Activated CD4-positive, alpha-beta T cell treated with anti-CD3 and anti-CD28 coated beads, Interleukin-2, amount 10 ng/mL, durations not matched to agents 7 days and 5 days (primary cell): ENCODE measurements around the gene SLC7A7. TPM values are rescaled to one million over a fixed set of nuclear protein-coding genes. Genes with fewer than 3 reads are reported as not detected.
"Not testable (repeated sequence)": the region's sequence is repeated elsewhere in the genome, so short reads cannot be mapped to it uniquely, and the experiment has no call there.

Experiments used
- CTCF ChIA-PET: fragments of 350-600 bp; sonication (Branson Sonifier 250); formaldehyde crosslinking; loops from one replicate; lab custom pipeline; 2021; ENCODE audit warnings: antibody characterized with exemption; lab: Charles Lee
- POLR2A ChIA-PET: fragments of 350-600 bp; sonication (Branson Sonifier 250); formaldehyde crosslinking; loops from one replicate; lab custom pipeline; 2021; ENCODE audit warnings: antibody characterized with exemption; lab: Charles Lee
- DNase-seq: peaks from one replicate; pipeline ENCODE4 v3.0.0-alpha.2; 2020
- H3K27ac Mint-ChIP-seq: one replicate; pipeline ENCODE4 v1.8.0; 2021; ENCODE audit warnings: mild to moderate bottlenecking, moderate library complexity, mixed read lengths
- H3K27me3 Mint-ChIP-seq: one replicate; pipeline ENCODE4 v1.8.0; 2021; ENCODE audit warnings: mixed read lengths
- H3K36me3 Mint-ChIP-seq: one replicate; pipeline ENCODE4 v1.8.0; 2021; ENCODE audit warnings: low read depth, mixed read lengths
- H3K4me1 Mint-ChIP-seq: one replicate; pipeline ENCODE4 v1.8.0; 2021; ENCODE audit warnings: mixed read lengths
- H3K4me3 Mint-ChIP-seq: one replicate; pipeline ENCODE4 v1.8.0; 2021; ENCODE audit warnings: mild to moderate bottlenecking, moderate library complexity, mixed read lengths
- H3K9me3 Mint-ChIP-seq: one replicate; pipeline ENCODE4 v1.8.0; 2021; ENCODE audit warnings: mixed read lengths
- total RNA-seq, 2 experiments: library from RNA; stranded (reverse); gene quantifications; one replicate each; pipeline ENCODE4 v1.2.3, GENCODE V29; 2021

SLC7A7 gene
- total RNA-seq, 2 experiments from 2014 or later: 0.25 to 0.69 TPM

DNA sequence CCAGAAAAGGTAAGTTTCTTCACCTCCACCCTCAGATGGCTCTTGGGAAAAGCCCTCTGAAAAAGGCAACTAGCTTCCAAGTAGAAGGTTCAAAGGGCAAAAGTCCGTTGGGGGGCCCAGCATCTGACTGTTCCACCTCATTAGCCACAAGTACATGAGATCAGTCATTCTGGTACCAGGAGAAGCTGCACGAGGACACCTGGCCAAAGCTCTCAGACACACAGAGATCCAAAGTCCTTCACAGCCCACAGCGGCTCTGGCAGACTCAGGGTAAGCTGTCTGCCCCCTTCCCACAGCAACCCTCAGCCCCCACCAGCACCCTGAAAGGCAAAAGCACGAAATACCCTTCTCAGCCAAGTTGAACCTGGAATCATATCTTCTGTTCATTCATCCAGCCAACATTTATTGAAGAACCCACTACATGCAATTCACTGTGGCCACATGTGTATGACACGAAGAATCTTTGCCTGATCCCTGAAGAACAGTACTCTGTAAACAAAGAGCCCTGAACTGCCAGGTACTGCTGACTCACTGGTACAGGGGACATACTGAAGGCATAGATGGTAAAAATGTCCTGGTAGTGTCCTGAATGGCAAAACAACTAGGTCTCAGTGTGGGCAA is 19.0 kb downstream of the SLC7A7 start:
- Mint-ChIP-seq H3K4me1 (no peaks in the 10 kb centered on the region), H3K4me3 (no peak overlapping the region), H3K36me3 (no peaks in the 10 kb centered on the region), H3K27ac (no peak overlapping the region), H3K9me3 (no peaks in the 10 kb centered on the region), H3K27me3 (peaks cover 18% of the 10 kb centered on the region)
- DNase-seq: no peak
- CTCF ChIA-PET: interaction anchor here (1.2 to 2.6 kb wide), 2 partner anchors 11 to 226 kb away, joined by 3 to 10 read pairs; no protein-coding TSS in a partner anchor
- POLR2A ChIA-PET: no interaction called here

DNA sequence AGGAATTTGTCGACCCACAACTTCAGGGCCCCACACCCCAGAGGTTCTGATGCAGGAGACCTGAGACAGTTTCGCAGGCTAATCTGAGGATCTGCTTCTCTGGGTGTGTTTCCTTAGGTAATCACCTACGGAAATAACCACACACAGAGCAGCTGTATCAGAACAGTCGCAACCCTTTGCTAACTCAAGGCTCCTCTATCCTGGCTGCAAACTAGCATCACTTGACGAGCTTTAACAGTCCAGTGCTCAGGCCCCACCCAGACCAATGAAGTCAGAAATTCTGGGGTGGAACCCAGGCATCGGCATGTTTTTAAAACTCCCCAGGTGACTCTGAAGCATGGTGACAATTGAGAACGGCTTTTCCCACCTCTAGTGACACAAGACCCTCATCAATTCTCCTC is 20.7 kb downstream of the SLC7A7 start:
- POLR2A ChIA-PET: no interaction called here
- CTCF ChIA-PET: interaction anchor here (0.5 to 1.2 kb wide), 2 partner anchors 19 to 807 kb away, joined by 3 to 4 read pairs; no protein-coding TSS in a partner anchor
- H3K4me3 Mint-ChIP-seq: no peak overlapping the region
- no peak overlapping the region for H3K27ac Mint-ChIP-seq
- H3K36me3 Mint-ChIP-seq: no peaks in the 10 kb centered on the region
- no peaks in the 10 kb centered on the region for H3K9me3 Mint-ChIP-seq
- peaks cover 4% of the 10 kb centered on the region for H3K4me1 Mint-ChIP-seq
- H3K27me3 Mint-ChIP-seq: peaks cover 13% of the 10 kb centered on the region
- no peak for DNase-seq

DNA sequence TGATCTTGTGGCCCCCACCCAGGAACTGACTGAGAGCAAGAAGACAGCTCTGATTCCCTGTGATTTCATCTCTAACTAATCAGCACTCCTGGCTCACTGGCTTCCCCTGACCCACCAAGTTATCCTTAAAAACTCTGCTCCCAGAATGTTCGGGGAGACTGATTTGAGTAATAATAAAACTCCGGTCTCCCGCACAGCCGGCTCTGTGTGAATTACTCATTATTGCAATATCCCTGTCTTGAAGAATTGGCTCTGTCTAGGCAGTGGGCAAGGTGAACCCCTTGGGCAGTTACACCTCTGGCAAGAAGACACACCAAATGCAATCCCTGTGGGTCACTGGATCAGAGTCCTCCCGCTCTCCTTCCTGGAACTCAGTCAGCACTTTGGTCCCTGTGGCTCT is 21.3 kb downstream of the SLC7A7 start:
- H3K4me3 Mint-ChIP-seq: no peak overlapping the region
- H3K4me1 Mint-ChIP-seq: peaks cover 4% of the 10 kb centered on the region
- DNase-seq: no peak
- H3K36me3 Mint-ChIP-seq: no peaks in the 10 kb centered on the region
- no peaks in the 10 kb centered on the region for H3K9me3 Mint-ChIP-seq
- CTCF ChIA-PET: interaction anchor here (0.5 to 1.2 kb wide), 3 partner anchors 27 to 806 kb away, joined by 3 to 4 read pairs (median 3); partner anchors contain the start of gene OXA1L
- H3K27ac Mint-ChIP-seq: no peak overlapping the region
- POLR2A ChIA-PET: no interaction called here
- peaks cover 11% of the 10 kb centered on the region for H3K27me3 Mint-ChIP-seq

DNA sequence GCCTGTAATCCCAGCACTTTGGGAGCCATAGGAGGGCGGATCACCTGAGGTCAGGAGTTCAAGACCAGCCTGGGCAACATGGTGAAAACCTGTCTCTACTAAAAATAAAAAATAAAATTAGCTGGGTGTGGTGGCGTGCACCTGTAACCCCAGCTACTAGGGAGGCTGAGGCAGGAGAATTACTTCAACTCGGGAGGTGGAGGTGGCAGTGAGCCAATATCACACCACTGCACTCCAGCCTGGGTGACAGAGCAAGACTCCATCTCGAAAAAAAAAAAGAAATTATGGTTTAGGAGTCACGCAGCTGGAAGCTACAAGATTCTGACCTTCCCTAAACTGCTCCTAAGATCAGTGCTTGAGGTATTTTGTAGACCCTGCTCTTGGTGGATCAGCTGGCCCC is 21.7 kb downstream of the SLC7A7 start:
- H3K9me3 Mint-ChIP-seq, H3K4me3 Mint-ChIP-seq, H3K27ac Mint-ChIP-seq, H3K27me3 Mint-ChIP-seq, POLR2A ChIA-PET, H3K4me1 Mint-ChIP-seq, DNase-seq, H3K36me3 Mint-ChIP-seq: not testable (repeated sequence)
- CTCF ChIA-PET: interaction anchor here (0.6 to 1.2 kb wide), 3 partner anchors 27 to 1663 kb away, joined by 3 read pairs; partner anchors contain the start of gene OXA1L

DNA sequence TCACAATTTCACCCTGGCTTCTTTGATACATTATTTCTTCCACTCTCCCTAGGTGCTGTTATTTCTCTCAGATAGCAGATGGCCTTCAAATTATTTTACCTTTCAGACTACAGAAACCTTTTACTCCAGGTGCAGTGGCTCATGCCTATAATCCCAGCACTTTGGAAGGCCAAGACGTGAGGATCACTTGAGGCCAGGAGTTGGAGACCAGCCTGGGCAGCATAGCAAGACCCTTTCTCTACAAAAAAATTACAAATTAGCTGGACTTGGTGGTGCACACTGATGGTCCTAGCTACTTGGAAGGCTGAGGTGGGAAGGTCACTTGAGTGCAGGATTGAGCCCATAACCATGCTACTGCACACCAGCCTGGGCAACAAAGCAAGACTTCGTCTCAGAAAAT is 23.1 kb downstream of the SLC7A7 start:
- Mint-ChIP-seq H3K4me3 (no peak overlapping the region), H3K4me1 (peaks cover 4% of the 10 kb centered on the region), H3K27me3 (peaks cover 2% of the 10 kb centered on the region), H3K9me3 (no peaks in the 10 kb centered on the region), H3K27ac (no peak overlapping the region), H3K36me3 (no peaks in the 10 kb centered on the region)
- DNase-seq: no peak
- CTCF ChIA-PET: no interaction called here
- POLR2A ChIA-PET: no interaction called here

DNA sequence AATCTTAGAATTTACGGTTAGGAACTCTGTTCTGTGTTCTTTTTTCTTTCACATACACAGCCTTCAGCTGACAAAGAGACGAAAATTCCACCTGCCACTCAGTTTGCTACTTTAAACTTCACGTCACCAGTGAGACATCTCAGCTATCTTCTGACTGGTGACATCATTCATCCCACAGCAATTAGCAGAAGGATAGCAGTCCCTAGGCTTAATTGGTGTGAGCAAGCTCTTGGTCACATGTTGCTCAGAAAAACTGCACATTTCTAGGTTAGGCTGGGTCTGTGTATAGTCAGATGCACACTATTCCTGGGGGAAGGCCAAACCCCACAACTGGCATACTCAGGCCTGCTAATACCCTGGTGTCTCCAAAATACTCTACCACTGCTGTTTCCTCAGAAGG is 23.9 kb downstream of the SLC7A7 start:
- no peak overlapping the region for H3K27ac Mint-ChIP-seq
- CTCF ChIA-PET: no interaction called here
- peaks cover 4% of the 10 kb centered on the region for H3K4me1 Mint-ChIP-seq
- no peaks in the 10 kb centered on the region for H3K9me3 Mint-ChIP-seq
- POLR2A ChIA-PET: no interaction called here
- no peaks in the 10 kb centered on the region for H3K36me3 Mint-ChIP-seq
- DNase-seq: no peak
- H3K27me3 Mint-ChIP-seq: peaks cover 2% of the 10 kb centered on the region
- no peak overlapping the region for H3K4me3 Mint-ChIP-seq

DNA sequence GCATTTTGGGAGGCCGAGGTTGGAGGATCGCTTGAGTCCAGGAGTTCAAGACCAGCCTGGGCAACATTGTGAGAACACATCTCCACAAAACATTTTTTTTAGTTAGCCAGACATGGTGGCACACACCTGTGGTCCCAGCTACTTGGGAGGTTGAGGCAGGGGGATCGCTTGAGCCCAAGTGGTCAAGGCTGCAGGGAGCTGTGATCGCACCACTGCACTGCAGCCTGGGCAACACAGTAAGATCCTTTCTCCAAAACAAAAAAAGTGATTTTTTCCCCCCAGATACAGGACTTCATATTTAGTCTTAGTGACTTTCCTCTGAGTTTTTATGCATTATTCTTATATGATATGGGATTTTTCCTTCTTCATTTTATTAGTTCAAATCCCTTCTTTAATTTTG is 28.6 kb downstream of the SLC7A7 start:
- ChIA-PET POLR2A (no interaction called here), CTCF (no interaction called here)
- Mint-ChIP-seq H3K27me3 (no peaks in the 10 kb centered on the region), H3K4me1 (peaks cover 4% of the 10 kb centered on the region), H3K27ac (no peak overlapping the region), H3K9me3 (no peaks in the 10 kb centered on the region), H3K4me3 (no peak overlapping the region), H3K36me3 (no peaks in the 10 kb centered on the region)
- no peak for DNase-seq

DNA sequence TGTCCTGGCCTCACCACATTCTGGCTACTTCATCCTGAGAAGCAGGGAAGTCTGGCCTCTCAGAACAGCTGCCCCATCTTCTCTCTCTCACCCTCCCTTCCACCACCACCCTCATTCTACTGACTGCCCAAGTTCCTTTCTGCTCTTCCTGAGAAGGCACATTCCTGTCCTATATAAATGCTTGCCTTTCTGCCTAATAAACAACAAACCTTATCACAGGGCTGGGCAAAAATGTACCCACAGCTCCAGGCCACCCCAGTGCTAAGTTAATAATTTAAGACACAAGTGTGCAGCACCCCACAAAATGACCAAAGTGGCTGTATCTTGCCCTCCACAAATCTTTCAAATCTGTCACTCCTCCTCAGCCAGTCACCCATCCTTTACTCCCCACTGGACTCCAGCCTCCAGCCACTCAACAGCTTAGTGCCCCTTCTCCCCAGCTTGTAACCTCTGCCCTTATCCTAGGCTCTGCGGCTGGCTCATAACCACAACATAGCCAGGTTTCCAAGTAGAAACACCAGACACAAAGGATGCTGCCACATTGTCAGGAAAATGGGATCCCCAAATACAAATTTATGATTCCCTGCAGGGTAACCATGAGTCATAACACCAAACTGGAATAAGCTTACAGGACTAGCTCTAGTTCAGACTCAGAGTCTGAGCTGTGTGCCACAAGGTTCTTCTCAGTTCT is 33.8 kb downstream of the SLC7A7 start:
- Mint-ChIP-seq H3K27me3 (no peaks in the 10 kb centered on the region), H3K4me1 (no peaks in the 10 kb centered on the region), H3K4me3 (no peak overlapping the region), H3K27ac (no peak overlapping the region), H3K36me3 (no peaks in the 10 kb centered on the region), H3K9me3 (no peaks in the 10 kb centered on the region)
- no peak for DNase-seq
- CTCF ChIA-PET: interaction anchor here (0.8 to 2.2 kb wide), 4 partner anchors 8 to 211 kb away, joined by 3 to 12 read pairs (median 4); no protein-coding TSS in a partner anchor
- POLR2A ChIA-PET: interaction anchor here (0.7 kb wide), 1 partner anchor 224 kb away, joined by 4 read pairs; no protein-coding TSS in a partner anchor

DNA sequence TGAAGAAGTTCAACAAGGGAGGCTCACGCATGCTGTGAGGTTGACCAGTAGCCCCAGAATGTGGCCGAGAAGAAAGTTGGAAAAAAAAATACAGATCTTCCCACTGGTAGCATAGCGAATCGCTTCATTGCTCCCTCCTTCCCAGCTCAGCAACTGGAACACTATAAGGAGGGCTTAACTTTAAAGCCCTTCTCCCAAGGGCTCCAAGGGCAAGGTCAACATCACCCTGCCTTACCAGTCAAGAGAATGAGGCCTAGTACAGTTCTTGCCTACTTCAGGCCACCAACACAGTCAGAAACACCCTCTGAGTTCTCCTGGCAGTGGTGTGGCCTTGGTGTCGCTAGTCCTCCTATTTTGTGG is 34.3 kb downstream of the SLC7A7 start:
- DNase-seq: no peak
- H3K36me3 Mint-ChIP-seq: no peaks in the 10 kb centered on the region
- no peak overlapping the region for H3K4me3 Mint-ChIP-seq
- no peaks in the 10 kb centered on the region for H3K4me1 Mint-ChIP-seq
- H3K9me3 Mint-ChIP-seq: no peaks in the 10 kb centered on the region
- no peaks in the 10 kb centered on the region for H3K27me3 Mint-ChIP-seq
- H3K27ac Mint-ChIP-seq: no peak overlapping the region
- CTCF ChIA-PET: interaction anchor here (1.2 to 1.9 kb wide), 2 partner anchors 137 to 211 kb away, joined by 3 to 4 read pairs; no protein-coding TSS in a partner anchor
- POLR2A ChIA-PET: no interaction called here

DNA sequence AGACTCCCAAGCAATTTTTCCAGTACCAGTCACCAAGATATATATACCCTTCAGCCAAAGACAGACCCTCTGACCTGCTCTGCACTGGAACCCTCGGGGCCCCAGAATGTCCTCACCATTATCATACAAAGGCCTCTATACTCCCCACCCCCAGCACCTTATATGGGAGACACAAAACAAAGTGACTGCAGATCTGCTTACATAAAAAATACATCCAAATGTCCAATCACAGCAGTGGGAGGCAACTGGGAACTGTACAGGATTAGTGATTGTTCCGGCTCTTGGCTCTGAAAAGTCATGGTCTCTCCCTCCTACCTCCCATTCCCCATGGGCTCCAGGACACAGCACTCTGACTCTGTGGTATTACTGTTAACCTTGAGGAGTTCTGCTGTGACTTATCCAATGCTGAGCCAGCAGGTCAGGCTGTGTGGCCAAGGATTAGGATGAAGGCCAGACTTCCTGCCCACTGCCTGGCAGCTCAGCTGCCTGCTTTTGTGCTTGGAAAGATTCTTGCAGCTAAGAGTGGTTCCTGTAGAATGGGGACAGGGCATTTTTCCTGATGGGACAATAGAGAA is 35.0 kb downstream of the SLC7A7 start:
- no peak overlapping the region for H3K27ac Mint-ChIP-seq
- no peaks in the 10 kb centered on the region for H3K36me3 Mint-ChIP-seq
- no peaks in the 10 kb centered on the region for H3K4me1 Mint-ChIP-seq
- no peaks in the 10 kb centered on the region for H3K27me3 Mint-ChIP-seq
- H3K4me3 Mint-ChIP-seq: no peak overlapping the region
- ChIA-PET POLR2A (no interaction called here), CTCF (interaction anchor here (1.9 kb wide), 1 partner anchor 210 kb away, joined by 4 read pairs; no protein-coding TSS in a partner anchor)
- H3K9me3 Mint-ChIP-seq: no peaks in the 10 kb centered on the region
- DNase-seq: no peak

DNA sequence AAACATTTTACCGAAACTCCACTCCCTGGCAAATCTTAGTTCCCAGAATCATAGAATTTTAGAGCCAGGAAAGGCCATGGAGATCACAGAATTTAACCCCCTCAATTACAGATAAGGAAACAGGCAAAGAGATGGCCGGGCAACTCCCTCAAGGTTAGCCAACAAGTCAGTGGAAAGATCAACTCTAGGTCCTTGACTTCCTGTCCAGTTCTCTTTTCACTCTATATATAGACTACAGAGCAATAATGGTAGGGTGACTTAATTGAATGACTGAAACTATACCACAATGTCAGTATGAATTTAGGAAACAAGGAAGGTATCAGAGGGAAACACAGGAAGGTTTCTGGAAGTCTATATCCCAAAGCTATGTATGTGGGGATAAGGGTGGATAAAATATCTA is 37.2 kb downstream of the SLC7A7 start:
- peaks cover 14% of the 10 kb centered on the region for H3K36me3 Mint-ChIP-seq
- H3K4me3 Mint-ChIP-seq: no peak overlapping the region
- ChIA-PET POLR2A (interaction anchor here (1.1 kb wide), 1 partner anchor 86 kb away, joined by 5 read pairs; no protein-coding TSS in a partner anchor), CTCF (interaction anchor here (0.7 to 1.3 kb wide), 3 partner anchors 12 to 212 kb away, joined by 3 to 5 read pairs (median 4); partner anchors contain the start of gene OXA1L)
- DNase-seq: no peak
- no peaks in the 10 kb centered on the region for H3K9me3 Mint-ChIP-seq
- no peak overlapping the region for H3K27ac Mint-ChIP-seq
- H3K27me3 Mint-ChIP-seq: no peaks in the 10 kb centered on the region
- no peaks in the 10 kb centered on the region for H3K4me1 Mint-ChIP-seq

DNA sequence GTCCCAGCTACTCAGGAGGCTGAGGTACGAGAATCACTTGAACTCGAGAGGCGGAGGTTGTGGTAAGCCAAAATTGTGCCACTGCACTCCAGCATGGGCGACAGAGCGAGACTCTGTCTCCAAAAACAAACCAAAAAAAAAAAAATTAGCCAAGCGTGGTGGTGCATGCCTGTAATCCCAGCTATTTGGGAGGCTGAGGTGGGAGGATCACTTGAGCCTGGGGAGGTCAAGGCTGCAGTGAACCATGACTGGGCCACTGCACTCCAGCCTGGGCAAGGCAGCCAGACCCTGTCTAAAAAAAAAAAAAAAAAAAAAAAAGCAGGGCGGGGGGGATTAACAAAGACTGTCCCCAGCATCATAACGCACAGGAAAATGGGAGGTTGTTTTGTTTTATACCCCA is 38.4 kb downstream of the SLC7A7 start:
- H3K27ac Mint-ChIP-seq, POLR2A ChIA-PET, DNase-seq, H3K4me3 Mint-ChIP-seq, H3K27me3 Mint-ChIP-seq, H3K9me3 Mint-ChIP-seq, H3K4me1 Mint-ChIP-seq: not testable (repeated sequence)
- H3K36me3 Mint-ChIP-seq: peaks cover 23% of the 10 kb centered on the region
- CTCF ChIA-PET: interaction anchor here (0.6 kb wide), 1 partner anchor 113 kb away, joined by 3 read pairs; no protein-coding TSS in a partner anchor

DNA sequence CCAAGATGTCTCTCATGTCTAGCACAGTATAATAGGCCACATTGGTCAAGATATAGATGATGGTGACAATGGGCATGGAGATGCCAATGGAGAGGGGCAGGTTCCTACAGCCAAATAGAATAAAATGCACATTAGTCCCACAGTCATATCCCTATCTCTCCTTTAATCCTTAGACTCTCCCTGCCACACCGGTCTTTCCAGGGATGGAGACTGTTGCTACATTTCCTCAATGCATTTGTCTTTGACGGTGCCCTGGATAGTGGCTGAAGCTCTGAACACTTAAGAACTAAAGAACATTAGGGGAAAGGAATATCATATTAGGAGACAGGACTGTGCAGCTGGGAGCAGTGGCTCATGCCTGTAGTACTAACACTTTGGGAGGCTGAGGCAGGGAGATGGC is 39.0 kb downstream of the SLC7A7 start:
- ChIA-PET POLR2A (no interaction called here), CTCF (no interaction called here)
- Mint-ChIP-seq H3K4me3 (no peak overlapping the region), H3K27ac (no peak overlapping the region), H3K9me3 (no peaks in the 10 kb centered on the region), H3K36me3 (peaks cover 29% of the 10 kb centered on the region), H3K27me3 (no peaks in the 10 kb centered on the region), H3K4me1 (peaks cover 2% of the 10 kb centered on the region)
- no peak for DNase-seq
